Heart left ventricle (tissue), 16 donors: ENCODE data around the gene SUCNR1. TPM values are rescaled to one million over a fixed set of nuclear protein-coding genes. Genes with fewer than 3 reads are reported as not detected.

Experiments used
- ATAC-seq, 4 donors: fragments of 200-7000 bp; cut with Tn5 transposase; one replicate each; pipeline ENCODE4 v1.9.1; 2020 to 2022; ENCODE audit warnings: moderate library complexity in 4 of 4, mild to moderate bottlenecking in 3 of 4, moderate number of reproducible peaks in 1 of 4
- DNase-seq, 5 donors: peaks; one replicate each; pipeline ENCODE4 v3.0.0-alpha.2; 2020
- H3K27ac ChIP-seq, 12 donors: fragments of 200-600 bp; sonication (generic) in 4 of 12; one replicate each; pipeline versions ENCODE4 v1.5.0 to v1.8.0; 2016 to 2022; ENCODE audit warnings: mild to moderate bottlenecking in 2 of 12
- H3K27me3 ChIP-seq, 9 donors: fragments of 200-600 bp; sonication (generic) in 2 of 9; one replicate each; pipeline versions ENCODE4 v1.5.1 to v1.8.0; 2016 to 2022; ENCODE audit warnings: mild to moderate bottlenecking in 3 of 9
- H3K36me3 ChIP-seq, 9 donors: fragments of 200-600 bp; sonication (generic) in 2 of 9; one replicate each; pipeline versions ENCODE4 v1.5.0 to v1.8.0; 2018 to 2022; ENCODE audit warnings: mild to moderate bottlenecking in 2 of 9
- H3K4me1 ChIP-seq, 12 donors: fragments of 200-600 bp; sonication (generic) in 4 of 12; one replicate each; pipeline versions ENCODE4 v1.5.0 to v1.8.0; 2016 to 2022; ENCODE audit warnings: mild to moderate bottlenecking in 3 of 12
- H3K4me3 ChIP-seq, 12 donors: fragments of 200-600 bp; sonication (generic) in 4 of 12; one replicate each; pipeline versions ENCODE4 v1.5.0 to v1.8.0; 2017 to 2022; ENCODE audit warnings: mild to moderate bottlenecking in 9 of 12, moderate library complexity in 4 of 12
- H3K9me3 ChIP-seq, 12 donors: fragments of 200-600 bp; sonication (generic) in 4 of 12; one replicate each; pipeline versions ENCODE4 v1.5.0 to v1.8.0; 2016 to 2022; ENCODE audit warnings: mild to moderate bottlenecking in 1 of 12
- POLR2A ChIP-seq, 2 donors: fragments of 450-650 bp; IDR thresholded peaks; one replicate each; pipeline ENCODE4 v1.6.1; 2017; ENCODE audit warnings: antibody characterized with exemption in 2 of 2, mild to moderate bottlenecking in 2 of 2, moderate library complexity in 2 of 2
- WGBS, 4 donors: extraction: QIAGEN DNeasy Blood & Tissue Kit in 2 of 4; methylation state at CpG; one replicate each; pipeline versions ENCODE4 v1.1.5 to v1.1.7; 2013 to 2018; 5-methylcytosine and 5-hydroxymethylcytosine counted together
- intact Hi-C, 10 donors: fragments of 100-400 bp; cut with DNase I; formaldehyde crosslinking; loops; one replicate each; pipeline versions ENCODE4 v1.11.1 to v1.14.2; 2022
- polyA plus RNA-seq, 2 donors: library from polyadenylated mRNA; stranded (reverse); fragments of 200-250 nt; gene quantifications; one replicate each; pipeline ENCODE4 v1.2.3, GENCODE V29; 2013
- total RNA-seq, 9 donors: library from RNA; depleted of rRNA in 2 of 9; stranded (reverse); fragments of >200 nt in 2 of 9; fragmentation: NEBNext Ultra II Directional in 3 of 9; extraction: Animal tissue kit (Norgen Biotek cat#: 25700) in 3 of 9; gene quantifications; one replicate each; pipeline versions ENCODE4 v1.1.0 to v1.2.4, GENCODE V29; 2016 to 2023
- TF ChIP-seq, protein P1 (sequence below), 12 donors: fragments of 200-600 bp; sonication (generic) in 4 of 12; IDR thresholded peaks; one replicate each; pipeline versions ENCODE4 v1.5.0 to v1.8.0; 2018 to 2022; ENCODE audit warnings: antibody characterized with exemption in 12 of 12, mild to moderate bottlenecking in 5 of 12
- donor health status: ischemic (EF 13 %, LVEDD 7.1; RV severe dilation, severe dysfunction).
- donor health status: healthy with polysubstance abuse.
- donor health status: DM: no; HTN: yes; CAD: no.
- donor health status: DM: no; HTN: no; CAD: no.
- donor health status: ischemic (EF 25% LVEDD 6.9; RV normal size, moderate dysfunction).
- donor health status: ischemic (EF 25% LVEDD 5.7; RV mildly dilated, moderate dysfunction).
- donor health status: healthy.
- donor health status: DM: yes; HTN: yes; CAD: no.
- donor health status: ischemic (EF 35%, LVEDD 5.7; RV mildly dilated, moderate dysfunction).
- donor health status: nonischemic (EF 11% LVEDD 7.7; RV severe dilation, severe dysfunction).
- donor health status: DM: yes; HTN: yes; CAD: no.
- donor health status: PGD.
- donor health status: ischemic (EF 29% LVEDD 5.4; RV normal size, mild dysfunction).
- donor health status: nonischemic (EF 23%, LVEDD 6.1; RV moderate dilation, normal function).

The SUCNR1 gene
- total and polyA plus RNA-seq, 11 donors, result 0.07 to 7.2 (median 0.18) TPM; not detected in 1

DNA sequence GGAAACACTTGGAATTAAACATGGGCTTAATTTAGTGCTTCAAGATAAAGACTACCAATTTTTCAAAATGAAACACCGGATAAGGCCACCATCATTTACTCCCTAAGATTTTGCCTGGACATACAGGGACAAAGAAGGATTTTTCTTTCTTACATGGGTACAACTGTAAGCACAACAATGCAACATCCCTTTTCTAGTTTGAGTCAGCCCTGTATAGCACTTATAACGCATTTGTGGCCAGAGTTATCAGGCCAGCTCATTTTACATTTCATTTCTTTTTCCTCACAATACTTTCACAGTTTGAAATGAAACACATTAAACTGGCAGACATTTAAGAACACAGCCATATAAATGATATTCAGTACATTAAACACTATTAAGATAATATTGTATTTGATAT lies 9.8 kb upstream of the SUCNR1 start:
- H3K4me3 ChIP-seq, result no peak overlapping the region
- 90 to 94% (median 93%) methylated on average over 2 of the region's 2 CpGs for WGBS, 4 donors
- peaks cover 0 to 6% (median 0%) of the 10 kb centered on the region in 12 donors for H3K4me1 ChIP-seq
- no peak for ATAC-seq
- TF ChIP-seq, protein P1, sequence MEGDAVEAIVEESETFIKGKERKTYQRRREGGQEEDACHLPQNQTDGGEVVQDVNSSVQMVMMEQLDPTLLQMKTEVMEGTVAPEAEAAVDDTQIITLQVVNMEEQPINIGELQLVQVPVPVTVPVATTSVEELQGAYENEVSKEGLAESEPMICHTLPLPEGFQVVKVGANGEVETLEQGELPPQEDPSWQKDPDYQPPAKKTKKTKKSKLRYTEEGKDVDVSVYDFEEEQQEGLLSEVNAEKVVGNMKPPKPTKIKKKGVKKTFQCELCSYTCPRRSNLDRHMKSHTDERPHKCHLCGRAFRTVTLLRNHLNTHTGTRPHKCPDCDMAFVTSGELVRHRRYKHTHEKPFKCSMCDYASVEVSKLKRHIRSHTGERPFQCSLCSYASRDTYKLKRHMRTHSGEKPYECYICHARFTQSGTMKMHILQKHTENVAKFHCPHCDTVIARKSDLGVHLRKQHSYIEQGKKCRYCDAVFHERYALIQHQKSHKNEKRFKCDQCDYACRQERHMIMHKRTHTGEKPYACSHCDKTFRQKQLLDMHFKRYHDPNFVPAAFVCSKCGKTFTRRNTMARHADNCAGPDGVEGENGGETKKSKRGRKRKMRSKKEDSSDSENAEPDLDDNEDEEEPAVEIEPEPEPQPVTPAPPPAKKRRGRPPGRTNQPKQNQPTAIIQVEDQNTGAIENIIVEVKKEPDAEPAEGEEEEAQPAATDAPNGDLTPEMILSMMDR (IDR thresholded peaks at IDR 0.05), result no peak
- no peak for TF ChIP-seq POLR2A (IDR thresholded peaks at IDR 0.05)
- no peaks in the 10 kb centered on the region for H3K27me3 ChIP-seq
- no peak overlapping the region for H3K27ac ChIP-seq
- no peaks in the 10 kb centered on the region for H3K36me3 ChIP-seq
- H3K9me3 ChIP-seq, result no peaks in the 10 kb centered on the region
- intact Hi-C loops, result no loop called here
- no peak for DNase-seq

DNA sequence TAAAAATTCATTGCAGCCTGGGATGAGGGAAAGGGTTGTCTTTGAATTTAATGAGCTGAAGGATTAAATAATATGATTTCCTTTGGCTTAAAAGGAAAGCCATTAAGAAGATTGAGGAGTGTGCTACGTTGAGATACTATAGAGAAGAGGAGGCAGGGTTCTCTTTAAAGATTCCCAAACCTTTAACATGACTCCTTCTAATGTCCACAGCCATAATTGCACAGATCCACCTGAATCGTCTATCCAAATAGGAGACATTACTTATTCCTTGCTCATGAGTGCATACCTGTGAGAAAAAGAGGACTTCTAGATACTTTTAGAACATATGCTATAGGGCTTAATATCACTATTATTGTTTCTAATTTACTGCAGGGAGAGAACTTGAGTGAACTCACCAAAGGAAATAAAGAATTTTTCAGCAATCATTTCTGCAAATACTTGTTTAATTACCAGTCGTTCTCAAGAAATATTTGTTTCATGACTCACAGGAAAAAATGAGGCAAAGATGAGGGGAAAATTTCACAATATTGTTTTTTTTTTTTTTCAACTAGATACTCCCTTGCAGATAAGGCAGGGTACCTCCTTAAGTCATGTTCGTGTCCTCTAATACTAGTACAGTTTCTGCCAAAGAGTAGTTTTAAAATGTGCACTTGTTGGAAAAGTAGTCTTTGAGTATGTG lies 8.9 kb upstream of the SUCNR1 start:
- Histone ChIP-seq H3K9me3 (no peaks in the 10 kb centered on the region), H3K4me1 (peaks cover 0 to 11% (median 0%) of the 10 kb centered on the region in 12 donors), H3K36me3 (no peaks in the 10 kb centered on the region), H3K4me3 (no peak overlapping the region), H3K27ac (peak overlapping the region in 1 of 12 donors; percentile 35), H3K27me3 (no peaks in the 10 kb centered on the region)
- no peak for ATAC-seq
- no peak for DNase-seq
- TF ChIP-seq POLR2A (IDR thresholded peaks at IDR 0.05), result no peak
- TF ChIP-seq, protein P1 (IDR thresholded peaks at IDR 0.05), result no peak
- 56 to 64% (median 62%) methylated on average over 4 of the region's 4 CpGs for WGBS, 4 donors
- intact Hi-C loops, result no loop called here

DNA sequence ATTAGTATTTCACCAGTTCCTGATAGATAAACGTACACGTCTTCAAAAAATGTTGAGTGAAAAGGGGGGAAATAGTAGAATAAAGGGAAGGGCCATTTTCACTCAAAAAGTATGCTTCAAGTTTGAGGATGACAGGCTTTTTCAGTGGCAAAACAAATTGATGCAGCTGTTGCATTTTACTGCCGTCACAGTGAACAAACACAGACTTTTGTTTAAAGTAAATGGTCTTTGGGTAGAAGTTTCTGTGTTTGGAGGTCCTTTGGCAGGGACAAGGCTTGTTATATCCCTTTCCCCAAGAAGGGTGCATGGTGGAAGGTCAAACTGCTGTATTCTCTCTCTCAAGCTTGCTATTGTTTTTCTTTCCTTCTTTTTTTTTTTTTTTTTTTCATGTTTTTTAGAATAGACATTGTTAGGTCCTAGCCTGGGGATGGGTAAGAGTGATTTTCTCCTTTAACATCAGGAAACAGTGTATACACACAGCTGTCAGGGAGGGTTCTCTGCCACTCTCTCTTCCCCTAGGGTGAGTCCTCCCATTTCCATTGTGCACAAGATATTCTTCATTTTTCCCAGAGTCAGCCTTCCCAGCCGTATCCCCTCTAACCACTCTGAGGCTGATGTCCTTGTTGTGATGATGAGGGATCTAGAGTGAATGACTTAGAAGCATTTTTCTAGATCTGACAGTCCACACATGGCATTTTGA lies 6.6 kb upstream of the SUCNR1 start:
- TF ChIP-seq POLR2A (IDR thresholded peaks at IDR 0.05), result no peak
- TF ChIP-seq, protein P1 (IDR thresholded peaks at IDR 0.05), result no peak
- WGBS, 4 donors, result 59 to 69% (median 66%) methylated on average over 4 of the region's 4 CpGs
- Histone ChIP-seq H3K9me3 (no peaks in the 10 kb centered on the region), H3K36me3 (no peaks in the 10 kb centered on the region), H3K4me1 (peaks cover 0 to 25% (median 0%) of the 10 kb centered on the region in 12 donors), H3K27me3 (no peaks in the 10 kb centered on the region), H3K4me3 (no peak overlapping the region), H3K27ac (no peak overlapping the region)
- DNase-seq (no peak), ATAC-seq (no peak)
- intact Hi-C loops, result no loop called here

DNA sequence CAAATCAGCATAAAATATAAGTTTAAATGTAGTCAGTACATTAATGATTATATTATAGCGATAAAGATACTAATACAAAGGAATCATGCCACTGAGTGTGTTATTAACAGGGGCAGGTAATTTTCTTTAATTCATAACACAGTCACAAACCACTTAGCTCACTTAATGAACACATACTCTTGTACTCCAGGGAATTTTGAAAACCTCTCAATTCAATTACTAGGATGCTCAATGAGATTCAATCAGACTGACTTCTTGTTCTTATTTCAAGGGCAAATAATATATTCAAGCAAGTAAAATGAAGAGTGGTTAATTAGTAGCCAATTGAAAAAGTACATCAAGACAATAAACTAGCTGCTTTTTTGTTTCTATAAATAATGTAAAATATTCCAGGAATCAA lies 5.8 kb upstream of the SUCNR1 start:
- Histone ChIP-seq H3K4me3 (no peak overlapping the region), H3K4me1 (peaks cover 0 to 33% (median 2%) of the 10 kb centered on the region in 12 donors), H3K27ac (no peak overlapping the region), H3K36me3 (no peaks in the 10 kb centered on the region), H3K27me3 (no peaks in the 10 kb centered on the region), H3K9me3 (no peaks in the 10 kb centered on the region)
- intact Hi-C loops, result no loop called here
- no peak for TF ChIP-seq POLR2A (IDR thresholded peaks at IDR 0.05)
- TF ChIP-seq, protein P1 (IDR thresholded peaks at IDR 0.05), result no peak
- ATAC-seq (no peak), DNase-seq (no peak)
- WGBS, 4 donors, result 88 to 99% (median 94%) methylated on average over 1 of the region's 1 CpG
